ENCODE results near the gene AK1.

Gene AK1

GRCh38 chr9:127907867-127908659 is 30.6 kb upstream of the AK1 start:
- DNase-seq: no peak

GRCh38 chr9:127905788-127906191 is 28.3 kb upstream of the AK1 start:
- DNase-seq: no peak

- DNase-seq: no peak
Measured at GRCh38 chr9:127905004-127905728, 27.7 kb upstream of the AK1 start.

GRCh38 chr9:127904561-127905003 is 27.1 kb upstream of the AK1 start:
- DNase-seq: peak; percentile 67

- no peak for DNase-seq
Measured at GRCh38 chr9:127903557-127904475, 26.3 kb upstream of the AK1 start.

GRCh38 chr9:127899128-127899943 is 21.9 kb upstream of the AK1 start, which contains the start of gene ST6GALNAC6:
ST6GALNAC6 (minus strand) TSS chr9:127899603; CDS start chr9:127897981, 1,622 bp downstream.
- peak; percentile 34 for DNase-seq

GRCh38 chr9:127898433-127899127 is 21.1 kb upstream of the AK1 start:
- DNase-seq: no peak

- no peak for DNase-seq
Measured at GRCh38 chr9:127897193-127897692, 19.8 kb upstream of the AK1 start.

- DNase-seq: no peak
Measured at GRCh38 chr9:127896395-127897192, 19.1 kb upstream of the AK1 start.

- no peak for DNase-seq
Measured at GRCh38 chr9:127895811-127896210, 18.3 kb upstream of the AK1 start.

GRCh38 chr9:127893392-127893791 is 15.9 kb upstream of the AK1 start:
- DNase-seq: no peak

GRCh38 chr9:127892831-127893230 is 15.4 kb upstream of the AK1 start:
- no peak for DNase-seq

GRCh38 chr9:127890053-127890452 is 12.6 kb upstream of the AK1 start:
- DNase-seq: no peak

GRCh38 chr9:127887792-127888191 is 10.3 kb upstream of the AK1 start:
- no peak for DNase-seq

GRCh38 chr9:127886401-127886972 is 9.0 kb upstream of the AK1 start:
- DNase-seq: no peak

GRCh38 chr9:127885508-127886281 is 8.2 kb upstream of the AK1 start:
- no peak for DNase-seq

- no peak for DNase-seq
Measured at GRCh38 chr9:127884976-127885490, 7.6 kb upstream of the AK1 start.

- DNase-seq: peak; percentile 75
Measured at GRCh38 chr9:127884427-127884911, 7.0 kb upstream of the AK1 start.

- DNase-seq: no peak
Measured at GRCh38 chr9:127883959-127884358, 6.5 kb upstream of the AK1 start.

Data from NCI-H1092 treated with DMSO at 0.1 percent for 48 hours (cell line).